PFSK-1 (cell line): ENCODE measurements around the gene DPH6.

ENCODE experiments used
- FOXP2 ChIP-seq: optimal IDR thresholded peaks from 2 replicates; pipeline ENCODE3; 2011; ENCODE audit warnings: borderline replicate concordance, control low read depth, inconsistent platforms; ENCODE audit not compliant: insufficient read depth; ENCODE audit errors: extremely low read length, extremely low read depth
- POLR2AphosphoS5 ChIP-seq: IDR thresholded peaks from 2 replicates; pipeline ENCODE4 v1.6.1; 2012; ENCODE audit warnings: low read depth, mild to moderate bottlenecking, control low read depth, low read length, moderate library complexity
- REST ChIP-seq, 2 experiments: IDR thresholded peaks; 2 replicates each; pipeline versions ENCODE4 v1.6.1 to v1.8.0; 2011 to 2012; ENCODE audit warnings: low read depth in 2 of 2, low read length in 2 of 2, control low read depth in 1 of 2, inconsistent platforms in 1 of 2, mild to moderate bottlenecking in 1 of 2, moderate library complexity in 1 of 2; ENCODE audit not compliant: insufficient read depth in 1 of 2
- SIN3A ChIP-seq: IDR thresholded peaks from 2 replicates; pipeline ENCODE4 v1.6.1; 2012; ENCODE audit warnings: mild to moderate bottlenecking, low read length, moderate library complexity, borderline replicate concordance; ENCODE audit not compliant: insufficient read depth
- TAF1 ChIP-seq: IDR thresholded peaks from 2 replicates; pipeline ENCODE4 v1.6.1; 2012; ENCODE audit warnings: low read length, control low read depth, borderline replicate concordance; ENCODE audit not compliant: insufficient read depth

GRCh38 chr15:35379972-35380371, 166.0 kb downstream of the DPH6 start:
- TF ChIP-seq REST (IDR thresholded peaks at IDR 0.05; ENCODE audit: insufficient read depth in 1 of 2, low read depth in 2 of 2, low read length in 2 of 2) (no peak), SIN3A (no peak), POLR2AphosphoS5 (no peak), FOXP2 (no peak), TAF1 (no peak)
